HepG2 (cell line): Measurements from ENCODE around the gene POLN.

Source experiments
- CBX2 ChIP-seq, 2 experiments: fragments of 200-600 bp in 1 of 2; sonication (generic); formaldehyde crosslinking in 1 of 2; IDR thresholded peaks; 2 replicates each; pipeline versions ENCODE4 v1.7.0 to v1.8.1; 2018 to 2022; ENCODE audit warnings: low read depth in 2 of 2, low read length in 1 of 2, mild to moderate bottlenecking in 1 of 2, missing genetic modification reagents in 1 of 2
- CTCF ChIP-seq: sonication (generic); formaldehyde crosslinking; IDR thresholded peaks from 2 replicates; pipeline ENCODE4 v1.5.0; 2020; ENCODE audit warnings: mild to moderate bottlenecking, missing genetic modification reagents, moderate library complexity
- DPF2 ChIP-seq: sonication (generic); formaldehyde crosslinking; IDR thresholded peaks from 2 replicates; pipeline ENCODE4 v1.4.0; 2020; ENCODE audit warnings: mild to moderate bottlenecking, low read depth, missing genetic modification reagents, borderline replicate concordance
- DR1 ChIP-seq: sonication (generic); formaldehyde crosslinking; IDR thresholded peaks from 2 replicates; pipeline ENCODE4 v1.8.0; 2021; ENCODE audit warnings: mild to moderate bottlenecking, missing genetic modification reagents, inconsistent platforms
- IRF2 ChIP-seq: IDR thresholded peaks from 2 replicates; pipeline ENCODE4 v1.6.1; 2018; ENCODE audit warnings: missing genetic modification reagents, missing compliant biosample characterization
- MYC ChIP-seq: sonication (generic); formaldehyde crosslinking; IDR thresholded peaks from 2 replicates; pipeline ENCODE4 v1.9.0; 2021; ENCODE audit warnings: missing genetic modification reagents, borderline replicate concordance
- POLR2AphosphoS5 ChIP-seq: IDR thresholded peaks from 2 replicates; pipeline ENCODE4 v1.6.1; 2012; ENCODE audit warnings: low read depth, low read length
- SIN3A ChIP-seq: IDR thresholded peaks from 2 replicates; pipeline ENCODE4 v1.6.1; 2011; ENCODE audit warnings: low read depth, mild to moderate bottlenecking, control low read depth, low read length, borderline replicate concordance
- SP1 ChIP-seq, 2 experiments: fragments of 450-650 bp in 1 of 2; sonication (generic) in 1 of 2; formaldehyde crosslinking in 1 of 2; IDR thresholded peaks; 2 replicates each; pipeline versions ENCODE4 v1.4.0 to v1.6.1; 2016 to 2020; ENCODE audit warnings: missing genetic modification reagents in 1 of 2
- TAF1 ChIP-seq: sonication (generic); formaldehyde crosslinking; IDR thresholded peaks from 2 replicates; pipeline ENCODE4 v1.4.0; 2020; ENCODE audit warnings: missing genetic modification reagents
- TARDBP ChIP-seq: sonication (generic); formaldehyde crosslinking; IDR thresholded peaks from 2 replicates; pipeline ENCODE4 v1.8.0; 2022; ENCODE audit warnings: mild to moderate bottlenecking, missing genetic modification reagents
- ZNF709 ChIP-seq: sonication (generic); formaldehyde crosslinking; IDR thresholded peaks from 2 replicates; pipeline ENCODE4 v1.5.0; 2020; ENCODE audit warnings: mild to moderate bottlenecking, missing genetic modification reagents
- ZSCAN25 ChIP-seq: sonication (generic); formaldehyde crosslinking; IDR thresholded peaks from 2 replicates; pipeline ENCODE4 v1.8.0; 2022; ENCODE audit warnings: mild to moderate bottlenecking, missing genetic modification reagents
- ZSCAN31 ChIP-seq: sonication (generic); formaldehyde crosslinking; IDR thresholded peaks from 2 replicates; pipeline ENCODE4 v1.5.0; 2020; ENCODE audit warnings: low read depth, mild to moderate bottlenecking, missing genetic modification reagents

GRCh38 chr4:2269206-2269531, 27.2 kb upstream of the POLN start:
- TF ChIP-seq IRF2 (no peak), TAF1 (CRISPR knock-in tag) (no peak), CBX2 (IDR thresholded peaks at IDR 0.05; ENCODE audit: low read depth, low read length) (no peak), CBX2 (CRISPR knock-in tag; IDR thresholded peaks at IDR 0.05; ENCODE audit: low read depth) (no peak), ZNF709 (CRISPR knock-in tag) (no peak), ZSCAN31 (no peak), SIN3A (no peak), TARDBP (CRISPR knock-in tag) (no peak), DPF2 (CRISPR knock-in tag) (no peak), MYC (no peak), DR1 (CRISPR knock-in tag) (no peak), ZSCAN25 (no peak), SP1 (IDR thresholded peaks at IDR 0.05) (no peak), SP1 (CRISPR knock-in tag; IDR thresholded peaks at IDR 0.05) (no peak), CTCF (no peak), POLR2AphosphoS5 (no peak)
